ENCODE measurements around the gene PRKCA. TPM values are rescaled to one million over a fixed set of nuclear protein-coding genes. Genes with fewer than 3 reads are reported as not detected.

PRKCA gene
- total RNA-seq, 1 experiment from 2014 or later: 26.8 TPM

DNA sequence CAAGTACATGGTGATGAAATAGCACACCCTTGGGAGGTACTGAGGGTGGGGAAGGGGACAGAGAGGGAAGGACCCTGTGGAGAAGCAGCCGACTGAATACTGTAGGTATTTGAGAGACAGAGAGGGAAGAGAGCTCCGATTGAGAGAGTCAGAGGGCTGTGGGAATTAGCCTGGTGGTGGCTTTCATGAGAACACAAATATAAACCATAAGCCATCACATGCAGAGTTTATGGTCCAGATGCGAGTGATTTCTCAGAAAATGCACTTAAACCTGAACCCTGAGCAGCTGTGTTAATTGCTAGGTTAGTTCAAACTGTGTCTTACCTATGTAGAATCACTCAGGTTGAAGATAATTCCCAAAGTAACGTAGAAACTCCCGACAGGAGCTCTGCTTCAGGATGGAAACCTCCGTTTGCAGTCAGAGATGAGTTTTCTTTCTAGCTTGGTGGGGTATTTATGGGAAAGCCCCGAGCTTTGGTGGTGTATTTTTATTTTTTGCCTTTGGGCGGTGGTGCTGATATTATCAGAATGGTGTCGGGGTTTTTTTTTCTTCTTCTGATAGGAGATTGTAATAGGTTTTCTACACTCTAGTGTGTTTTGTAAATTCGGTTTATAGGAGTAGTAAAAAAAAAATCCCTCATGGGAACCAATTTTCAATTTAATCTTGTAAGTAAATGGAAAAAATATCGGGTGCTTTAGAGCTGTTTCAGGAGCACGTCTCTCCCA, 347.6 kb downstream of the PRKCA start:
- no peak for DNase-seq (ENCODE audit: low read depth)

DNA sequence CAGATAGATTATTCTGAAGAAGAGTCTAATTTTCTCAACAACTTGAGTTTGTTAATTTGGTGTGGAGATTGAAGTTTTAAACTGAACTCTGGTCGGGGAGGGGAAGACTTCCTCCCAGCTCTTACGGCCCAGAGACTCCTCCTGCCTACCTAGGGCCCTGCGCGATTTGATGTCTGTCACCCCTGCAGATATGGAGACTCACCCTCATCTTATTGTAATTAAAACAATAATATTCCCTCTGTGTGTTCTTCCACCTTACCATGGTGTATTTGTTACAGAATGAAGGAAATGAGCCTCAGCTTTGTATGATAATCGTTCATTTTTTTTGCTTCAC, 348.1 kb downstream of the PRKCA start:
- DNase-seq (ENCODE audit: low read depth): no peak

DNA sequence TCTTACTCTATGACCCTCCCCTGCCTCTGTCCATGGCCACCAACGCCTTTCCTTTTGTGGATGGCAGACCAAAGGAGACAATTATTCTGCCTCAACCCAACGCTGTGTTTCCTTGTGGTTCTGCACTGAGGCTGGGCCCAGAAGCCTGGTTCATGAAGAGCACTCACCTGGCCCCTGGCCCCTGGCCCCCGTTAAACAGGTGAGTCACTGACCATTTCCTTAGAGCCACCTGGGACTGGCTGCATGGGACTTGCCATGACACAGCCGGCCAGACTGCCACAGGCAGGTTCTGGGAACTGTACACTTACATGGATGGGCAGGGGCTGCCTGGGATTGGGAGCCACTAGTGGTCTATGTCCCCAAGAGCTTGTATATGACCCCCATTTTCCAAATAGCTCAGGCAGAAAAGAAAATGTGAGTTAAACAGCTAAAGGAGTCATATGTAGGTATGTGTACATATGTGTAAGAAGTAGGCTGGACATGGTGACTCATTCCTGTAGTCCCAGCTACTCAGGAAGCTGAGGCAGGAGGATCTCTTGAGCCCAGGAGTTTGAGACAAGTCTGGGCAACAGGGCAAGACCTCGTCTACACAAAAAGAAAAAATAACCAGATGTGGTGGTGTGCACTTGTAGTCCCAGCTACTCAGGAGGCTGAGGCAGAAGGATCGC, 350.6 kb downstream of the PRKCA start:
- DNase-seq (ENCODE audit: low read depth): peak; percentile 32

DNA sequence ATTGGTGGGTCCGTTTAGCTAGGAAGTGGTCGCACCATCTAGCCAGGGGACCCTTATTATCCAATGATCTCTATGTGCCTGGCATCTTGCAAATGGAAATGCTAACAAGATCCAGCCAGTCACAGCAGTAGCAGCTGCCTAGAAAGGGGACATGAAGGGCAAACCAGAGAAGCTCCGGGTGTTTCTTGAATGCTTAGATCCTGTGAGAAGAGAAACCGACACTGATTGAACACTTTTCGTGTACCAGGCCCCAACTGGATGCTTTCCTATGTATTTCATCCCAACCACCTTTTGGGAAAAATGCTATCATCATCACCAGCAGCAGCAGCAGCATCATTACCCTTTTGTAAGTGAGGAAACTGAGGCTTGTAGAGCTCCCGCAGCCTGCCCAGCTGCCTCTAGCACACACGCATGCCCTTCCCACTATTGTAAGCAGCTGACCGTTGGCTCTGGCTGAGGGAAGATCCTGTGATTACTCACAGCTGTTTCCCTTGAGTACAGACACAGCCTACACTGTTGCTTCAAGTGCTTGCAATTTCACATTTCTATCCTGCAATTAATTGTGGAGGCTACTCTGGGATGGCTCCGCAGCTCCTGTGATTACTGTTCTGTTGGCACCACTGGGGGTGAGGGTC, 351.8 kb downstream of the PRKCA start:
- peak; percentile 81 for DNase-seq (ENCODE audit: low read depth)

DNA sequence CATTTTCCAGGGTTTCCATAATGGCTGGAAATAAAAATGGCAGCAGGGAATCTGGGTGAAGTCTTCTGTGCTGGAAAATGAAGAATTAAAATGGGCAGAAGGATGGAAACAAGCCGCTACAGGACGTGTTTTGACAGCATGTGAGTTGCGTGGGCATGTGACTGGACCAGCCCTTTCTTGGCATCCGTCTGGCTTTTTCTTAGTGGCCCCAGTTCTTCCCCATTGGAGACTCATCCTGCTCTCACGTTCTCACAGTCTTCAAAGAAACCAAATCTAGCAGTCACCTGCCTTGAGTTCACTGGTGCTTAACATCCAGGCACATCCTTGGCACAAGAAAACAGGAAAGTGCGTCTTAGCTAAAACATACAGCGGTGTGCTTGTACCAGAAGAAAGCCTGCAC, 352.4 kb downstream of the PRKCA start:
- DNase-seq (ENCODE audit: low read depth): no peak

DNA sequence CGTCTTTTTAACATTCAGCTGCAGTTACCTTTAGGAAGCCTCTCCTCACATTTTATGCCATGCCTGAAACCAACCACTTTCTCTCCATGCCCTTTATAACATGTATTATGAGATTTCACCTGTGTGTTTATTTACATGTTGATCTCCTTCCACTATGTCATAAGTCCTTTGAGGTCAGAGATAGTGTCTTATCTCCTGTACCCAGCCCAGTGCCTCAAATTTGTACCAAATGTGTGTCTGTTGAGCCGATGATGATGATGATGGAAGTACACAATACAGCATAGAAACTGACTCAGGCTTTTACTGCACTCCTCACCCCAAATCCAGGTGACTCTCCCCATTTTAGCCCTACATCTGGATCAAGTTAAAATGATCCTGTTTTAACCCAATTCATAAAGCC, 353.0 kb downstream of the PRKCA start:
- no peak for DNase-seq (ENCODE audit: low read depth)

DNA sequence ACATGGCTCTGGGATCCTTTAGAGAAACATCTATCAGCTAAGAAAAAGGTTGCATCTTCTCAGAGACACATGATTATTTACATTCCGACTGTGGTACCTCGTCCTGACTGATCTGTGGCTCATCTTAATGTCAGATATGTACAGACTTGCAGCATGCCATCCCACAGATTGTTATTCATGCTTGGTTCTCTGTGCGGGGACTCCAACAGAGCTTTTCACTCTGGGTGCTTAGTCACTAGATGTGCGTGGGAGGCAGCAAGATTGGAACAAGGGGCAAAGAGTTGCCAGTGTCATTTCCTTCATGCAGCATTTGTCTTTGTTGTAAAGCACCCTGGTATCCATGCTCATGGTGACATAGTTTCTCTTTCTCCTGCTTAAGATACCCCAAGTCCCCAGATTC, 353.4 kb downstream of the PRKCA start:
- DNase-seq (ENCODE audit: low read depth): peak; percentile 71

DNA sequence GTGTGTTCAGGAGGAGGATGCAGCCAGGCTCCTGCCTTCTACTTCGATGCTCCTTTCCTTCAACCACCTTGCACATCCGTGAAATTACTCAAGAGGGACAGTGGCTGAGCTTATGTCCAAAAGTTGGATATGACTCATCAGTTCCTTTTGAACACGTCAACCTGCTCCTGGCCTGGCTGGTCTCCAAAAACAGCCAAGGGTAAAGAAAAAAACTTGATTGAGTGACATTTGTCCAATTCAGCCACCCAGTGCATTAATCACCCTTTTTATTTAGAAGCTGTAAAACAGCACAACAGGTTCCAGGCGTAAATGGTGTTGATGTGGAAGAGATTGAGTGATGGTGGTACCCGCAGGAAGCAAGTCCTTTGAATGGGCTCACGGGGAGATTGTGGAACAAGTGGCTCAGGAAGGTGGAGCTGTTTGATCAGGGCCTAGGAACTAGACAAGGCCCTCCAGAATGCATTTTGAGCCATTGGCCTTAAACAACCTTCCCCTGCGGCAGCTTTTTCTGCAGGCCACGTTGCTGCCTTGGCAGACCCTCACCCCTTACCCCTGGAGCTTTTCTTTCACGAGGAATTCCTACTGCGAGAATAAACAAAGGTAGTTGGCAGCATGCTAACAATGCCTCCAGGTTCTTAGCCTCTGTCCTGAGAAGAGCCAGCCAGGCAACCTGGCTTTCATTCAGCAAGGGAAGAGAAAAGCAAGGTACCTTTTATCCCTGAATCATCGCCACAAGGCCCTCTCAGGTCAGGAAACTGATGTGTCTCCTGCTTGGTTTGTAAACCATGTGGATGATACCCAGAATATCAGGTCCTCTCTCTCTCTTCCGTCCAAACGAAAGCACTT, 359.2 kb downstream of the PRKCA start:
- DNase-seq (ENCODE audit: low read depth): peak; percentile 41

DNA sequence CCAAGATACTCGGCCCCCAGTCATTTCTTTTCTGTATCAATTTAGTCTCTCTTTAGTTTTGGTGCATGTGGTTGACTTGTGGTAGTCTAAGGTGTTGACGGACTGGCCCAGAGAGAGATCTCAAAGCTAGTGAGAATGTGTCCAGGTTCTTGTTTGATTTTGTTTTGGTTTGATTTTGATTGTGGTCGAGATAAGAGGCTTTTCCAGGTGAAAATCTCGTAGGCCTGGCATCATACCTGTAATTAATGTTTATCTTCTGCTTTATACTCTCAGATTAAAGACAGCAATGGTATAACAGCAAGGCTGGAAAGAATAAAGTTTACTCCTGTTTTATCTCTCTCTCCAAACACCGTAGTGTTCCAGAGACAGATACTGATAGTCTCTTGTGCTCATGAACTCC, 360.1 kb downstream of the PRKCA start:
- no peak for DNase-seq (ENCODE audit: low read depth)

DNA sequence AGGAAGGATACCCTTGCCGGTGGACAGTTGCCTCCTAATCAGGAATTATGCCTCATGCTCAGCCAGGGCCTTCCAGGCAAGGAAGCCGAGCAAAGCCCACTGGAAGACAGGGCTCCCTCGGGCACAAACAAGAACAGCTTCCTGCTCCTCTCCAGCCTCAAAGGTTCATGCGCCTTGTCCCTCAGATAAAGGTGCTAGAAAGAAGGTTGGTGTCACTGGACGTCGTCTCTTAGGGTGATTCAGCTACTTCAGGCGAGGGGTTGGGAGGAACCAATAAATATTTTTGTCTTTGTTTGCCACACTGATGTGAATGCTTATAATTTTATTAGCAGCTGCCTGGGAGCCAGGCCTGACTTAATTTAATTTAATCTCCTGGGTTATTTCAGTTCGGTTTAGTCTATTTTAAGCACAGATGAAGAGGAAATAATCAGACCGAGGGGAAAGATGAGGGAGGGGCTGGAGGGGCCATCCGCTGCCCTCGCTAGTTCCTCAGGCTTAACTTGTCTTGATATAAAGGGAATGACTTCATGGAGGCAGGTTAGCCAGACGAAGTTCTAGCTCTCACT, 360.7 kb downstream of the PRKCA start:
- no peak for DNase-seq (ENCODE audit: low read depth)

DNA sequence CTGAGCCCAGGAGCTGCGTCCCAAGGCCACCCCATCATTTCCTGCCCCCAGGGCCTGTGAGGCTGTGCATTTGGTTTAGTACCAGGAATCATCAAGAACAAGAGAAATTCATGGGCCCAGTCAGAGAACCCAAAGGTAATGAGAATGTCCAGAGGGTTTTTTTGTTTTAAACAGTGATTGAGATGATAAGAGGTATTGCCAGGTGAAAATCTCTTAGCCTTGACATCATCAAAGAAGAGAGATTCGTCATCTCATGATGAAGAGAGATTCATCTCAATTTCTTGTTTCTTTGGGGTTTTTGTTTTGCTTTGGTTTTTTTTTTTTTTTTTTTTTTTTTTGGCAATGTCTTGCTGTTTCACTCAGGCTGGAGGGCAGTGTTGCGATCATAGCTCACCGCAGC, 361.9 kb downstream of the PRKCA start:
- DNase-seq (ENCODE audit: low read depth): no peak

DNA sequence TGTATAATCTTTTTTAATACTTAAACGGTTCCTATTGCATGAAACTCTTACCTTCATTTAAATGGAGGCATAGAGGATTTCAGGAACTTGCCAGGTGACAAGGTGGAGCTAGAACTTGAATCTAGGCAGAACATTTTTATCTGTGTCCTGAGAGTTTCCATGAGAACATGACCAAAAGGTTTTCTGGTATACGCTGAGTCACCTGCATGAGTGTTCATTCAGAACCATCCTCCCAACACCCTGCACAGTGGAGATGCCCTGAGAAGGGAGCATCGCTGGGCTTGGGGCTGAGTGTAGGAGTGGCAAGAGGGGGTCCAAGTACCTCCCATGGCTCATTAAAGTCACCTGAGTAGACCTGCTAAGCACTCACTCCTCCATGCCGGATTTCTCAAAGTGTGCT, 362.8 kb downstream of the PRKCA start:
- DNase-seq (ENCODE audit: low read depth): no peak

DNA sequence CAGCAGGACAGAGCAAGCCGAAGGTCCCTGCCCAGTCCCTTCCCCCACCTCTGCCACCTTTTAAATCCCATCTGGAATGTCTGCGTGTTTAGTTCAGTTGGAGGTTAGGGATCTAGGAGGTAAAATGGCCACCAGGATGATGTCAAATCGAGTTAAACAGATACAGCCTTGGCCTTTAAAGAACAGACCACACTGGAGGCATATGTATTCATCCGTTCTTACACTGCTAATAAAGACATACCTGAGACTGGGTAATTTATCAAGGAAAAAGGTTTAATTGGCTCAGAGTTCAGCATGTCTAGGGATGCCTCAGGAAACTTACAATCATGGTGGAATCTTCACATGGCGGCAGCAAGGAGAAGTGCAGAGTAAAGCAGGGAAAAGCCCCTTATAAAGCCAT, 364.7 kb downstream of the PRKCA start:
- no peak for DNase-seq (ENCODE audit: low read depth)

DNA sequence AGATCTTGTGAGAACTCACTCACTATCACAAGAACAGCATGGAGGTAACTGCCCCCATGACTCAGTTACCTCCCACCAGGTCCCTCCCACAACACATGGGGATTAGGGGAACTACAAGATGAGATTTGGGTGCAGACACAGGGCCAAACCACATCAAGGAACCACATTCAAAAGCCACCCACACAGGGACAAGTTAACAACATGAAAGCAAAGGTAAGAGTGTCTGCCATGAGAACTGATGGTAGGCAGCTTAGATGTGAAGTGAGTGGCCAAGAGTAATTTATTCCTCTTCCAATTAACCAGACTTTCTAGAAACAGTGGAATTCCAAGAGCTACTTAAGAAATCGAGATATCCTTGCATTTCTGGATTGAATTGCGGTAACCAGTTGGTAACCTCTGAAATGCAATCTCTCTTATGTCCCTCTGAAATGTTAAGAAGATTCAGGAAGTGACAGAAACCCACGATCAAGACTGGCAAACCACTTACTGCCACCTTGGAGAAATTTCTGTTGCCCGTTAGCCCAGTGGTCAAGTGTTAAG, 365.1 kb downstream of the PRKCA start:
- no peak for DNase-seq (ENCODE audit: low read depth)

DNA sequence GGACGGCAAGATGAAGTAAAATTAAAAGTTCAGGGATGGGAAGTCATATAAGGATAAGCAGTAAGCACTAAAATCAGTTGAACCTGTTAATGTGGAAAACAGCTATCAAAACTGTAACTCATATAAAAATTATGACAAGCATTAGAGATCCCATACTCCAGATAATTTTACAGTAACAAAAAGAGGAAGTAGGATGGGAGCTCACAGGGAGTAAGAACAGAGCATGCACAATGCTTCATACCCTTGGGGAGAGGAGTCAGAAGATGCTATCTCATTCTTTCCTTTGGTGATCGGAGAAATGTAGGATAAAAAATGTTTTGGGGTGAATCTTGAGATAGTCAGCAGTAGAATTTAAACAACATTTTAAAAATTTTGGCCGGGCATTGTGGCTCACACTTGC, 367.8 kb downstream of the PRKCA start:
- DNase-seq (ENCODE audit: low read depth): no peak

DNA sequence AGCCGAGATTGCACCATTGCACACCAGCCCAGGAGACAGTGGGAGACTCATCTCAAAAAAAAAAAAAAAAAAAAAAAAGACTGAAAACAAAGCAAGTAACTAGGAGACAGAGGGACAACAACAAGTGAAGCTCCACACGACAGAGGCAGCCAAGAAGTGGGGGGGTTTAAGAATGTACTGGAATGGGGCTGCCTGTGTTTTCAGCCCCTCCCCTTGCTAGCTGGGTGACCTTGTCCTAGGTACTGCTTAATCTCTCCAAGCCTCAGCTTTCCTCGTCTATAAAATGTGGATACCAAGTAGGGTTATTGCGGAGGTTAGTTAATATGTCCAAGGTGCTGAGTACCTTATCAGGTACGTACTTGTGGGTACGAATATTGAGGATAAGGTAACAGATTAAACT, 368.7 kb downstream of the PRKCA start:
- DNase-seq (ENCODE audit: low read depth): no peak

DNA sequence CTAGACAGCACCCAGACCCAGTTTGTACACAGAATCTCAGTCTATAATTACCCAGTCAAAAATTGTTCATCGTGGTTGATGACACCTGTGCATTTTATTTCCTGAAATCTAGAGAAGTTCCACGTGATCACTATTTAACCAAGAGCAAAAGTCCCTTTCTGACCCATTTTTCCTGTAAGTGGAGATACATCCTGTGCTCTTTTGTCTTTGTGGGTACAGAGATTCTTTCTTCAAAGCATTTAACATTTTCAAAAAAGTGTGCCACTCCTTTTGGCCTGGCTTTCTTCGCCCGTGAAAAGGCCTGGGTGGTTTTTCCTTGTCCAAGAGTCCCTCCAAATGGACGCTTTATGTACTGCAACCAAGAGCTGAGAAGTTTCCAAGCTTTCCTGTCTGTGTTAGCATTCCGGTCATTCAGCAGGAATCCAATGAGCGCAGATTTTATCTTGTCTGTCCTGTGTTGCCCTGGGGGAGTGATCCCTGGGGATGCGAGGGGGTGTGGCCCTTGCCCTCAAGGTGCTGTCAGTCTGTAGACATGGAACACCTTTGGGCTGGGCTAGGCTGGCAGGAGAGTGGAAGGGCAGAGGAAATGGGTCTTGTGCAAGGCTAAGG, 371.4 kb downstream of the PRKCA start:
- DNase-seq (ENCODE audit: low read depth): peak; percentile 70

DNA sequence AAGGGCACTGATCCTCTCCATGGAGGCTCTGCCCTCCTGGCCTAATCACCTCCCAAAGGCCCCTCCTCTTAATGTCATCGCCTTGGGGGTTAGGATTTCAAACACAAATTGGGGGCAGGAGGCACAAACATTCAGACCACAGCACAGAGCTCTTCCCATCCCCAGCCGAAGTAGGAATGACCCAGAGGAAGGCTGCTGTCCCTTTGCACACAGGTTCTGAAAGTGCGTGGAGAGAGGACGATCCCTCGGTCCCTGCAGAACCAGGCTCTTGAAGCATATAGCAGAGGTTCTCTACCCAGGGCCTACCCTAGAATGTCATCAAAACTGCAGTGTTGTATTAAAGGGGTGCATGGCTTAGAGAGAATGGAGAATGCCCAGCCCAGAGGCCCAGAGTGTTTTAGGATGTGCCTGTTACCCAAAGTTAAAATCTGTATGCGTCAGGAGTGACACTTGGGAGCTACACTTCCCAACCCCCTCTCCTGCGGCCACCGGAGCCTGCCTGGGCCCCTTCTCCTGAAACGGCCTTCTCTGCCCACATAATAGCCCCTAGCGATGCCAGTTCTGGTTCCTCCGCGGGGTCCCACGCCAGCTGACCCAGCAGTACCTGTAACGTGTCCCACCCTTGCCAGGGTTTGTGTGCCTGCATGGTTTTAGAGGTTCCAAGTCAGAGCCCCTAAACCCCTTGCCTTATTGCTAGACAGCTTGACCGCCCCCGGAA, 373.0 kb downstream of the PRKCA start:
- DNase-seq (ENCODE audit: low read depth): no peak

DNA sequence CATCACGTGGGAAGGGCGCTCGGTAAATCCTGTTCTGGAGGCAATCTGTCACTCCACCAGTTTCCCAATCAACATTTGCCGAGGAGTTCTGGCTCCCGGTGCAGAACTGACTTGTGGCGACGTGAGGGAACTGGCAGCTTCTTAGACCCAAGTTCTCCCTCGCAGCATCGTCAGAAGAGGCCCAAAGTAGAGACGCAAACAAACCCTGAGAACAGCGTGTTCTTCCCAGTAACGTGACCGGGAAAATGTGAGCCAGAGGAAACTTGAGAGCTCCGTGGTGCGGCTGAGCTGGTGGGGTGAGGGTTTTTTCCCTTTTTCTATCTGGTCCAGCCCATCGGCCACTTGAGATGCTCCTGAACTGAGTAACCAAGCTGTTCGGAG, 373.6 kb downstream of the PRKCA start:
- peak; percentile 72 for DNase-seq (ENCODE audit: low read depth)

DNA sequence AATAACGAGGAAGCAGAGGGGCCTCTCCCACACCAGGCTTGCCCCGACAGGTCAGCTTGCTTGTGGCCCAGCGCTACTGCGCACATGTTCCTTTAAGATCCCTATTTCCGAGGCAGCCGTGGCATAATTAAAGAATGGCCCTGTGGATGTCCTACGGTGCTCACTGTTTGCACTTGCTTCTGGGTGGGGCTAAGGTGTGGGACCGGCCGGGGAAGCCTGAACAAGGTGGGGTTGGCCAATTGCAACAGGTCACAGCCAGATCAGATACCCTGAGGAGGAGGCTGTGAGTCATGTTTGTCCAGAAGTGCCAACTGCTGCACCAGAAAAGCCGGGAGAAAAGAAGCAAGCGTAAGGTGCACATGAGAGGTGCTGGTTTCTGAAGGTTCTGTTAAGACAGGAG, 374.0 kb downstream of the PRKCA start:
- DNase-seq (ENCODE audit: low read depth): peak; percentile 21

All from LHCN-M2 (cell line).